Measurements from ENCODE around the gene SOSTDC1.

SOSTDC1 gene

DNA sequence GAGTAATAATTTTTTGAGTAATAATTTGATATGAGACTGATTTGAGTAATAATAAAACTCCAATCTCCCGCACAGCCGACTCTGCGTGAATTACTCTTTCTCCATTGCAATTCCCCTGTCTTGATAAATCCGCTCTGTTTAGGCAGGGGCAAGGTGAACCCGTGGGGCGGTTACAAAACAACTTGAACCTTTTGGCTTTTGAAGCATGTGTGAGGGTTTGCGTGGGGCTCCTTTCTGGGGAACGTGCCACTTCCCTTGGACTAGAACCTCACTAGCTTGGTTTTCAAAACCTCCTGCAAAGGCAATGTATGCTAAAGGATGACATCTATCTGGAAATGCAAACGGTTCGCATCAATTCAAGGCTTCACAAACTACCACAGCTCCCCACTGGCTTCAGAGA lies 45.7 kb downstream of the SOSTDC1 start:
- DNase-seq (ENCODE audit: low read depth in 2 of 2), result no peak

DNA sequence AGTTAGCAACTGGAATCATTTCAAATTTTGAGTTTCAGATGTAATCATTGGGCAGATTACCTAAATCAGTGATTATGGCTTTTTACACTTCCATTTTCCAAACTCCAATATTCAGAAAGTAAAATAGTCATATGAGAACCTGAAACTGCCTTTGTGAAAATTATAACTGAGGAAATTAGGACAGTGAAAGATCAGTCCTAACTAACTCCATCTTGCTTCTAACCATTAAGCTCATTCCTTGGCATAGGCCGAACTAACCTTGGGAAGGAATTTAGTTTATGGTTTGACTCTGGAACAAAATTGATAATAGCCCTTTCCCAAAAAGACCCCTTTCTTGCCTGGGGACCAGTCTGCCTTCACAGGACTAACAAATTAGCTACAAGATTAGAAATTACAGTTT lies 46.4 kb downstream of the SOSTDC1 start:
- no peak for DNase-seq (ENCODE audit: low read depth in 2 of 2)

DNA sequence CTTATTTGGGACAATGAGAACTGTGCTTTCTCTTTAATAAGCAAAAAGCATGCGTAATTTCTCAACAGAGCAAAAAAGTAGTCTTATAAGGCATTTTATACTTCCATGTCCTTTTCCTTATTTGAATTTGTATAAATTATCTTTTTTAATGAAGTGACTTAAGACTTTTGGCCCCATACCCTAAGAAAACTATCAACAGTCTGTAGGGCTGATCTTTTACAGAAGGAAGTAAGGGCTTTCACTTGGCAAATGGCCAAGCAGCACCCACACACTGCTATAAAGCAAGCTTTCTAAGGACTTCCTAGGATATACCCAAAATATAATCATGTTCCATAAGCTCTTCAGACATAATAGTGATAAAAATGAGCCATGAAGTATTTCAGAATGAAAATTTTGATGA lies 47.6 kb downstream of the SOSTDC1 start:
- DNase-seq (ENCODE audit: low read depth in 2 of 2), result no peak

DNA sequence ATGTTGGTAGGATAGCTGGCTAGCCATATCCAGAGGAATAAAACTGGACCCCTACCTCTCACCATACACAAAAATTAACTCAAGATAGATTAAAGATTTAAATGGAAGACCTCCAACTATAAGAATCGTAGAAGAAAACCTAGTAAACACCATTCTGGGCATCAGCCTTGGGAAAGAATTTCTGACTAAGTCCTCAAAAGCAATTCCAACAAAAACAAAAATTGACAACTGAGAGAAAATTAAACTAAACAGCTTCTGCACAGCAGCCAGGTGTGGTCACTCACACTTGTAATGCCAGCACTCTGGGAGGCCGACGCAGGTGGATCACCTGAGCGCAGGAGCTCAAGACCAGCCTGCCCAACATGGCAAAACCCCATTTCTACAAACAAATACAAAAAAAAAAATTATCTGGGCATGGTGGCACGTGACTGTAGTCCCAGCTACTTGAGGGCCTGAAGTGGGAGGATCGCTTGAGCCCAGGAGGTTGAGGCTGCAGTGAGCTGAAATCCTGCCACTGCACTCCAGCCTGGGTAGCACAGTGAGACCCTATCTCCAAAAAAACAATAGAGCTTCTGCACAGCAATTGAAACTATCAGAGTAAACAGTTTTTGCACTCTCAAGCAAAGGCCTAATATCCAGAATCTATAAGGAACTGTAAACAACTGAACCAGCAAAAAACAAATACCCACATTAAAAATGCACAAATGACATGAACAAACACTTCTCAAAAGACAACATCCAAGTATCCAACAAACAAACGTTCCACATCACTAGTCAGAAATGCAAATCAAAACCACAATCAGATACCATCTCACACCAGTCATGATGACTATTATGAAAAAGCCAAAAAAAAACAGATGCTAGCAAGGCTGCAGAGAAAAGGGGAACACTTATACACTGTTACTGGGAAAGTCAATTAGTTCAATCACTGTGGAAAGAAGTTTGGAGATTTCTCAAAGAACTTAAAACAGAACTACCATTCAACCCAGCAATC lies 49.0 kb downstream of the SOSTDC1 start:
- no peak for DNase-seq (ENCODE audit: low read depth in 2 of 2)

DNA sequence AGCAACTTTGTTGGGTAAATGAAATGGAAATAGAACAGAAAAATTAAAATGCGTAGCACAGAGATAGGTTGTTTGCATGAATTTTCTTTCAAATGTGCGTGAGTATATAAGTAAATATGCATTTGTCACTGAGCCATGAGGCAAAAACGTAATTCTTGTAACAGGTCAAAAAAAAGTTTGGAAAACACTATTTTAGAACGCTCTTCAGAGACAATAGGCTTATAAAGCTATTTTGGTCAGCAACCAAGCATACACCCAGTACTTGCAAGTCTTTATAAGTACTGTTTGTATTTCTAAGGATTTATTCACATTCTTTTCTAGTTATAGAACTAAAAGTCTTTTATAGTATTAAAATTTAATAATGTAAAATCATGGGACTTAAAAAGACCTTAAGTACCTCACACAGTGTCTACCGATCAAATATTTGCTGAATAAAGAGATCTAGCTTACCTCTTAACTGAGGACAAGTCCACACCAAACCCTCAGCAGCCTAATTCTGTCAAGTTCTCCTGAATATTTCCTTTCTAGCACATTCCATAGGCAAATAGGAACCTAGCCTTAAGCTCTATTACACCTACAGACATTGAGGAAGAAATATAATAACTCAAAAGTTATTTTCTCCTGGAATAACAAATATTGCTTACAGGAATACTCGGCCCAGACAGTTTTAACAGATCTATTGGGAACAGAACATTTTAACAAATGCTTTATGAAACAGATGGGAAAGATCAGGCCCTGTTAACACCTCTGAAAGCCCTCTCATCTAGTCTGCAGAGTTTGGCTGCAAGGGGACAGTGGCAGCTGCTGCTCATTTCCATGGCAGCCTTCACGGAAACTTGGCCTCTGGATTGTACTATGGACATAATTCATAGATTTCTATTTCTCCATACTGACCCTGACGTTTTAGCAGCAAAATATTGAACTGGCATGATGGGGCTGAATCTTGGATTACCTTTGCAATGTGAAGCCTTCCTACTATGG lies 53.0 kb downstream of the SOSTDC1 start:
- DNase-seq (ENCODE audit: low read depth in 2 of 2), result no peak
